ENCODE results near the gene SLC44A4.

DNA sequence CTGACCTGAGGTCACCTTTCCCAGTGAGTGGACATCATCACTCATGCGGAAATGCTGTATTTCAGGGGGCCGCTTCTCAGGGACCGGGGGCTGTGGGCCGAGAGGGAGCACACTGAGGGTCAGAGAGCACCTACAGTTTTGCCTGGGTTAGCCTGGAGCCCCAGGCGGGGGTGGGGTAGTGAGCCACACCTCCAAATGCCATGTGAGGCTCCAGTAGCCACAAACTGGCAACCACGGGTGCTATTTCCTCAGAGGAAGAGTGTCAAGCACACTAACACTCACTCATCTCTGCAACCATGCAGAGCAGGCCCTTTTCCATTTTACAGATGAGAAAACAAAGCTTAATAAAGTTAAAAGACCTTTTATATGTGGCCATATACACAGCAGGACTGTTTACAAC, 14.0 kb upstream of the SLC44A4 start:
- TF ChIP-seq POLR2A (IDR thresholded peaks at IDR 0.05; ENCODE audit: low read length), result no peak
- TF ChIP-seq, protein P1, sequence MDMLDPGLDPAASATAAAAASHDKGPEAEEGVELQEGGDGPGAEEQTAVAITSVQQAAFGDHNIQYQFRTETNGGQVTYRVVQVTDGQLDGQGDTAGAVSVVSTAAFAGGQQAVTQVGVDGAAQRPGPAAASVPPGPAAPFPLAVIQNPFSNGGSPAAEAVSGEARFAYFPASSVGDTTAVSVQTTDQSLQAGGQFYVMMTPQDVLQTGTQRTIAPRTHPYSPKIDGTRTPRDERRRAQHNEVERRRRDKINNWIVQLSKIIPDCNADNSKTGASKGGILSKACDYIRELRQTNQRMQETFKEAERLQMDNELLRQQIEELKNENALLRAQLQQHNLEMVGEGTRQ (IDR thresholded peaks at IDR 0.05), result no peak
- no peak for TF ChIP-seq TP53 (CRISPR knock-in tag; IDR thresholded peaks at IDR 0.05)
